ENCODE measurements around the gene ADGRF1.
"Not testable (repeated sequence)": the region's sequence is repeated elsewhere in the genome, so short reads cannot be mapped to it uniquely, and the experiment has no call there.

The ADGRF1 gene

DNA sequence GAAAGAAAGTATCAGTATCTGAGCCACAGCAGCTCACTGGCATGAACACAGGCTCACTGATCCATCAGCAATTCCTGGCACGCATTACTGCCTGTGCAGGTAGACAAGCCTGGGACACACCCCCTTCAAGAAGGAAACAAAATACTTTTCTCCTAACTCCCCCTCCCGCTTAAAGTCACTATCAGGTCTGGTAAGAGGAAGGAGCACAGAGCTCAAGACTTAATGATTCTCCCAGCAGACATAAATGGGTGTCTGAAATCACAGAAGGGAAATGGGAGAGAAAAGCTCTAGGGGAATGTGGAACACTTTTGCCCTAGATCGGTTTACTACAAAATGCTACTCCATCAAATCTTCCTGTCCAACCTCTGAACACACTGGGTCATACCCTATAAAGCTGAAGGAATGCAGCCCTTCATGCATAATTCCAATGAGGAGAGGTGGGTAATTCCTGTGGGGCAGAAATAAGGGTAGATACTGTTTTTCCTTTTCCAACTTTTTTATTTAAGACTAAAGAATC lies at the start of gene ADGRF1:
Gene ADGRF1 (minus strand): TSS at position 58 of the 517 bp plus-strand sequence. CDS start 13,271 bp downstream, outside the sequence.
- no peak for DNase-seq (ENCODE audit: low spot score)

DNA sequence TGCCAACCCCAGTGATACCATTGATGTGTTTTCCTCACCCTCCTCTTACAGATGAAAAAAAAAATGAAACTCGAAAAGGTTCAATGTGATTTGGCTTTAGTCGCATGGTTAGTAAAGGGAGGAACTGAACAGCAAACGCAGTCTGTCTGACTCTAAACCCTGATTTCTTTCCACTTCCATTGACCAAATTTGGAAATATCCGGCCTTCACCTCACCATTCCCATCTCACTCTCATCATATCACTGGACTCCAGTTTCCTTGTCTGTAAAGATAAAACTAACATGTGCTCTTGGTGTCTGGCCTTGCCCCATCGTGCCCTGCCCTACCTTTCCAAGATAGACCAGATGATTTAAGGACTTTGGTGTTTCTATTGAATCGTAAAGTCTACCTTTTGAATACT lies 48.7 kb upstream of the ADGRF1 start:
- DNase-seq (ENCODE audit: low spot score), result no peak

DNA sequence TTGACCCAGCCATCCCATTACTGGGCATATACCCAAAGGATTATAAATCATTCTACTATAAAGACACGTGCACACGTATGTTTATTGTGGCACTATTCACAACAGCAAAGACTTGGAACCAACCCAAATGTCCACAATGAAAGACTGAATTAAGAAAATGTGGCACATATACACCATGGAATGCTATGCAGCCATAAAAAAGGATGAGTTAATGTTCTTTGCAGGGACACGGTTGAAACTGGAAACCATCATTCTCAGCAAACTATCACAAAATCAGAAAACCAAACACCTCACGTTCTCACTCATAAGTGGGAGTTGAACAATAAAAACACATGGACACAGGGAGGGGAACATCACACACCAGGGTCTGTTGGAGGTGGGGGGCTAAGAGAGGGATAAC lies 47.3 kb upstream of the ADGRF1 start:
- DNase-seq (ENCODE audit: low spot score), result not testable (repeated sequence)

DNA sequence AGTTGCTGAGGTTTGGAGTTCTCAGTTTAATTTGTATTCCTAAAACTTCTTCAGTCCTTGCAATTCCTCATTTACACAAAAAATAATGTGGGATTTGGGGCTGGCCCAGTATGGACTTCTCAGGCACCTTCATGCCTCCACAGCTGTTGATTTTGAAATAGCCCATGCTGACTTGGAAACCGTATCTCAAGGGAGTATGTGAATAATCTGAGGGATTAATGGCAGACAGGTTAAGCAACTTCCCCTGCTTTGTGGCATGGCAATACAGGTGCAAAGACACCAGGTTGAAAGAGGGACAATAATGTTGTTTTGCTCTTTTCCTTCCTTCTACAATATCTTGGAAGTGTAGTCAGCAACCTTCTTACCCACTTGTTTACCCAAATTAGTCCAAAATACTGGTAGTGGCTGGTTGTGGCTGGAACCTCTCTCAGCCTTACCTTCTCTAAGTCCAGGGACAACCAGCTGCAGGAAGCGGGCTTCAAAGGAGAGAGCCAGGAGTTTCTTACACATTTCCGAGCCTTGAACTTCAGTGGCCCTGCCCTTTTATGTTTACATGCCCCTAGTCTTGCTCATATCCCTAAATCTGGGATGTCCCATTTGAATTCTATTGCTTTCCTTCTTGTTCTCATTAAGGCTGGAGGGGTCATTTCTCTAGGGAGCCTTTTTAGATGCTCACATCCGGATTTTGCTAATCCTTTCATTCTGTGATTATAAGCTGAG lies 44.1 kb upstream of the ADGRF1 start:
- no peak for DNase-seq (ENCODE audit: low spot score)

DNA sequence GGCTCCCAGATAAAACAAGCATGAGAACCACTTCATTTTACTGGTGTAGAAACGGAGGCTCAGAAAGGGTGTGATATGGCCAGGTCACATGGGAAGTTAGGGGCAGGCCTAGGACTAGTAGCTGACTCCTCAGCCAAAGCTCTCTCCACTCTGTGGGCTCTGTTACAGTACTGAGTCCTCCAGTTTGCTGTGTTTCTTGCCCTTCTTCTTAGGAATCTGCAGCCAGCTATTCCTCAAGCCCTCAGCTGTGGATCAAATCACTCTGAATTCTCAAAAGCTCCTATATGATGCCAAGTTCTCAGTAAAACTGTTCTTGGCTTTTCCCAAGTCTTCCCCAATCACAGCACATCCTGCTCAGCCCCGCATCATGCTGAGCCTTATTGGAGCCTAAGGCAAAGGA lies 42.5 kb upstream of the ADGRF1 start:
- no peak for DNase-seq (ENCODE audit: low spot score)

DNA sequence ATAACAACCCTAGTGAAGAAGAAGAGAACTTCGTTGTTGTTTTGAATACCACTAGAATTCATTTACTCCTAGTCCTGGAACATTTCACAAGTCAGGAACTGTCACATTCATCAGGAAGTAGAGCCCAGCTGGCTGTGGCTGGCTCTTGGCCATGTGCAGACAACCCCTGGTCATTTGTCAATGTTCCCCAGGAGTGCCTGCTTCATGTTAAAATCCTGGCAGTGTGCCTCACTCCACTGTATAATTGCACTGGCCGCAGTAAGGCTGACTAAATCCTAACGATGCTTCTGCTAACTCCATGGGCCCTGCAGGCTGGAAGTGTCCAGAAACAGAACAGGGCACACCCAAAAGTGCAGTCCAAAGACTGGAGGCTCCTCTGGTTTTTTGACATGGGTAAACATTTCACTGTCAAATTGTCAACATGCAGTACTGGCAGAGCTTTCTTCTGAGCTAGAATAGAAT lies 41.5 kb upstream of the ADGRF1 start:
- no peak for DNase-seq (ENCODE audit: low spot score)

DNA sequence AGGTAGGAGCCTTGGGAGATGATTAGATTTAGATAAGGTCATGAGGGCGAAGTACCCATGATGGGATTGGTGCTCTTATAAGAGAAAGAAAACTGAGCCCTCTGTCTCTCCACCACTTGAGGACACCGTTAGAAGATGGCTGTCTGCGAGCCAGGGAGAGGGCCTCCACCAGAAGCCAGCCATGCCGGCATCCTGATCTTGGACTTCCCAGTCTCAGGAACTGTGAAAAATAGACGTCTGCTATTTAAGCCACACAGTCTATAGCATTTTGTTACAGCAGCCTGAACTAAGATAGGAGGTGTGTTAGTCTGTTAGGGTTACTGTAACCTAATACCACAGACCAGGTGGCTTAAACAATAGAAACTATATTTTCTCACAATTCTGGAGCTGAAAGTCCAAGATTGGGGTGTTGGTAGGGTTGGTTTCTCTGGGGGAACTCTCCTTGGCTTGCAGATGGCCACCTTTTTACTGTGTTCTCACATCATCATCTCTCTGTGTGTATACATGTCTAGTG lies 38.0 kb upstream of the ADGRF1 start:
- DNase-seq (ENCODE audit: low spot score), result no peak

DNA sequence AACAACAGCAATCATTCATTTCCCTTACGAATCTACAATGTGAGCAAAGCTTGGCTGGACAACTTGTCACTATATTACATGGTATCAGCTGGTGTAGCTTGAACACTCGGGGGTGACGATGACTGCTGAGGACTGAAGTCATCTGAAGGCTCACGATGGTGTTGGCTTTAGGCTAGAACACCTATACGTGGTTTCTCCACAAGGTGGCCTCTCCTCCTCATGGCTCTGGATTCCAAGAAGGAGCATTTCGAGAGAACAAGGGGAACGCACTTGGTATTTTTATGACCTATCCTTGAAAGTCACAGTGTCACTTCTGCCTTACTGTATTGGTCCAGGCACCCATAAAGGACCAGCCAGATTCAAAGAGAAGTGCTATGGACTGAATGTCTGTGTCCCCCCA lies 37.5 kb upstream of the ADGRF1 start:
- DNase-seq (ENCODE audit: low spot score), result no peak

DNA sequence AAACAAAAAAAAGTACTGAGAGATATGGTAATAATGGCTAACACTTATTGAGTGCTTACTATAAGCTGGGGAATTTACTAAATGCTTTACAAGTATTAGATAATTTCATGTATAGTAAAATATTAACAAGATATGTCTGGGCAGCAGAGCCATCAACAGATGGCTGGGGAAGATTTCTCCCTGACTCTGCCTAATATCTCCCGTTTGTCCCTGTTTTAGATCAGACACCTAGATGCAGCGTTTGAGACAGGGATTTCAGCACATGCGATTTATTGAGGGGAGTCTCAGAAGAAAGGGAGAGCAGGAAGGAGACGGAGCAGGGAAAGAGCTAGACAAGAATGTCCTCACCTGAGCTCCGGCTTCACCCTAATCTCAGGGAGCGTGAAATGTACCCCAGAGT lies 36.9 kb upstream of the ADGRF1 start:
- DNase-seq (ENCODE audit: low spot score), result no peak

DNA sequence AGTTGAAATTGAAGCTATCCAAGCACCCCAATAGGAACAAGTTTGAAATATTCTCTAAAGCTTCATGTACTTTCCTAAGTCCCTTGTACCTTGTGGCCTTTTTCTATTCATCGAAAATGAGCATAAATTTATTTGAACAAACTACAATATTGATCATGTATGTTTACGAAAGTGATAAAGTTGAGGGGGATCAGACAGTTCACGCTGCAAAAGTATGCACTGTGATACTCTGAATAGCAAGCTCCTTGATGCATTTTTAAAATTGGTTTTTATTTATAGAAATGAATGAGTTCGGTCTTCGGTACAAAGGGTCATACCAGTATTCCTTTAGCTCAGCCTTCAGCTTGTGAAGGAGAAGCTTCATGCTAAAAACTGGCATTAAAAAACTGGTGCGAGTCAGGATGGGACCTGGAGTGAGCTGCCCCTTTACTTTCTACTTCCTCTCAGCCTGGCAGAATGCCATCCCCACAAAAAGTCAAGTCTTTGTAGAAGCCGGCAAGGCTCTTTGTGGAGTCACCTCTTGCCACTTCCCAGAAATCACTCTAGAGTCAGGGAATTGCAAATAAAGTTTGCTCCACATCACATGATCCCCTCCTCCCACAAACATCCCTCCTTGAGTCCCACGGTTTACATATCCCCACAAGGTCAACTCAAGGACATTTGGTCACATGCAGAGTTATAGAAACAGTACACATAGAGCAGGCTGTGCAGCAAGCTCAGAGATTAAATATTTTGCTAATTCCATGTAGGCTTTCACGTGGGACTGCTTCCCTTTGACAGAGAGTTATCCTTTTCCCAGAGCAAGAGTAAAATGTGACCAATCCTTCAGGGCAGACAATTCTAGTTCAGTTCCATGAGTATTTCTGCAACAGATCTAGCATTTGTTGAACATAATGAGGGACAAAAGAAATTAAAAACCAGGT lies 34.6 kb upstream of the ADGRF1 start:
- DNase-seq (ENCODE audit: low spot score), result peak; percentile 13

DNA sequence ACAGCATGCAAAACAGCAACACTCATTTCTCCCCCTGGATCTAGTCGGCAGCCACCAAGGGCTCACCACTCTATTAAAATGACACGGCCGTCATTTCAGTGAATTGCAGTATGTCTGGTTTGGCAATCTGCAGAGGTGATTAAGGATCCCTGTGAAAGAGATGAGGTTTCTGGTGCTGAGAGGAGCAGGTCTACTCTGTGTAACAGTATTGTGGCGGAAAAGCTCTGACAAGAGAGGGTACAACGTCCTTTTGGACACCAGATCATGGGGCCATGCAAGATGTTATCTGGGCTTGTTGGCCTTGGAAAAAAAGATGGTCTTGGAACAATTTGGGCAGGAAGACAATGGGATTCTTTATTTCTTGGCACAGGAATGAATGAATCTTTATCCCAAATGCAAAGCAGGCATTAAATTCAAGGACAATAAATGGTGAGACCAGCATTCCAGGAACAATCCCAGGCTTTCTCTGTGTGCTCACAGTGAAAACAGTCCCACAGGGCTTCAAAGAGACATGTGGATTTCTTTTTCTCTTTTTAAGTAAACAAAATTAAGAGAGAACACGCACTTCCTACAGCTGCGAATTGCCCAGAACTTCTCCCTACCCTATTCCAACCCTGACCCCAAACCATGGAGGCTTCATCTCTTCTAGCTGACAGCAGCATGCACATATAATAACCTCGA lies 33.7 kb upstream of the ADGRF1 start:
- peak; percentile 61 for DNase-seq (ENCODE audit: low spot score)

DNA sequence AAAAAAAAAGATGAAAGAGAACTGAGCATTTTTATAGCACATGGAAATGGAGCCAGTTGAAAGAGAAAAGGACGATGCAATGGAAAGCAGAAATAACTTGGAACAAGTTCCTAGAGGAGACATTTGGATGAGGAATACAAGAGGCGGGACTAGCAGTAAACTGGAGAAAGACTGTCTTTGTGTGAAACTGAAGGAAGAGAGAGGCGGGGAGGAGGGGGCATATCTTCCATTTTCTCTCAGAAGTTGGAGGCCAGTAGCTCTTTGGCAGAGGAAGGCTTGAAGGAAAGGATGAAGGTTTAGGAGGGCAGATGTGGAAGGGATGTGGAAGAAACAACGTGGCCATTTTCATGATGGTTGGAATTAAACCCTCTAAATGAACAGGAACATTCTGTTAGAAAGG lies 33.0 kb upstream of the ADGRF1 start:
- DNase-seq (ENCODE audit: low spot score), result no peak

DNA sequence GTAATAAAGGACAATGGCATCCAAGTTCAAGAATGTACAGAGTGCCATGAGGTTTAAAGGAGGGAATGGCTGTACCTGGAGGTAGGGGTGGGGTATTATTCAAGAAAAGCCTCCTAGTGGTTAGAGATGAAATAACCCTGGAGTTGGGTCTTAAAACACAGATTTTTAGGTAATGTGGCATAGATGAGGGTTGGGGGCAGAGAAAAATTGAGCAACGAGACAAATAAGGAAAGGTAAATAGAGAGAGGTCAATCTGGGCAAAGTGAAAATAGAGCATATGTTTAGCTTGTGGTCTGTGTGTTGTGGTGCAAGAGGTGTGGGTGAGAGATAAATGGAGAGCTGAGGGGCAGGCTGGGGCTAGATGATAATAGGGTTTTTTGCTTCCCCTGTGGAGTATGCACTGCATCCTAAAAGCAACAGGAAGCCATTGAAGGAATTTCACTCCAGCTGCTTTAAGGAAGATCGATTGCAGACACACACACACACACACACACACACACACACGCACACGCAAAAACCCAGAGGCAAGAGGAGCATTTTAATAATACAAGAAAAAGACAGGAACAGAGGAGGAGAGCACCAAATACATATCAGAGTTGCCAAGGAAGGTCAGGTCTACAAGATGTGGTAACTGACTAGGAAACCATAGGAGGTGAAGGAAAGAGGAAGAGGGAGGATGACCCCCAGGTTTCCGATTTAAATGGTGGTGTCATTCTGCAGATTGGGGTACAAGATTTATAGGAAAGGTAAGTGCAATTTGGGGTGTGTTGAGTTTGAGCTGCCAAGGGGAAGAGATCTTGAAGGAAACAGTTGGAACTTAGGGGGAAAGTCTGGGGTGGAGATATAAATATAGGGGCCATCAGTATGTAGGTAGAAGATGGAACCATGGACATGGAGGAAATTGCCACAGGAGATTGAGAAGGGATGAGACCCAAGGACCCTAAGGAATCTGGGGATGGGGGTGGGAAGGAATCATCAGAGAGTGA lies 31.3 kb upstream of the ADGRF1 start:
- DNase-seq (ENCODE audit: low spot score), result no peak

DNA sequence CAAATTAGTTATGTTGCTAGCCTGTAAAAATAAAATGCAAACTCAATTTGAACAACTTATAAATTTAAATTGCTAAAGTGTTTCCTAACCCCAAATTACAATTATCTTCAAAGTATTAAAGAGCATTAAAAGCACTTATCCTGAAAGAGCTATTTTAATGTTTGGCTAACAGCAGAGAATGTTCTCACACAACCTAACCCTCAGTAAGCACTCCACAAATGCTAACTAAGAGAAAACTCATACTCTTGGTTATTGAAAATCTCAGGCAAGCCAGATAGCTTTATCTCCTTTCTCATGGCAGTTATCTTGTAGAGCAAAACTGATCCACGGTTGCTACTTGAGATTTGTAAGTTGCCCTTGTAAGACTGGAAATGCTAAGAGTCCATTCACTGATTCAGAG lies 30.5 kb upstream of the ADGRF1 start:
- no peak for DNase-seq (ENCODE audit: low spot score)

DNA sequence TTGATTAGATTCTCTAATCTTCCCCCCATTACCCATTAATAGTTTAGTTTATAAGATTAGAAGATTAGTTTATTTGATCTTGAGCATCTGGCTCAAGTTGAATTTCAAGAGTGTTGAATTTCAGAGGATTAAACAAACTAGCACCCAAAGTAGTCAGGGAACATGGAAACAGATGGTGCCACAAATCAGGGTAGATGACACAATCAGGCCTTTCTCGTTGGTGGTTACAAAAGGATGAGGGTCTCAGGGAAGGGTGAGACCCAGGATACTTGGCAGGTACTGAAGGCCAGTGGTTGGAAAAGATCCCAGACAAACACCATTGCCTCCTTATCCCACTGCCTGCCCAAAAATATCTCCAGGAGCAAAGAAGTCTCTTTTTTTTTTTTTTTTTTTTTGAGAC lies 29.5 kb upstream of the ADGRF1 start:
- no peak for DNase-seq (ENCODE audit: low spot score)

DNA sequence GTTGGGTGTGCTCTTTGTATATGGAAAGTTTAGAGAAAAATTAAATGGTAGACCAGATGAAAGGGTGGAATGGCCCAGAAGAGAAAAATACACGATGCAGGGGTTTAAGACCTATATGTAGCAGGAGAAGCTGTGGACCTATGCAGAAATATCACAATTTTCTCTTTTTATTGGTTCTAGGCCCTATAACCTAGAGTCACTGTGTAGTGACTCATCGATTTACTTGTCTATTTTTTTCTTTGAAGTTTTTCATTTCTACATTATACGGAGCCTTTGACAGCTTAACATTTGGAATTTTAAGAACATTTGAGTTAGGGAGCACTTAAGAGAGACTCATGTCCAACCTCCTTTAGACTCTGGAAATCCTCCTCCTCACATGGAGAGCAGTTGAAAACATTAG lies 28.3 kb upstream of the ADGRF1 start:
- no peak for DNase-seq (ENCODE audit: low spot score)

DNA sequence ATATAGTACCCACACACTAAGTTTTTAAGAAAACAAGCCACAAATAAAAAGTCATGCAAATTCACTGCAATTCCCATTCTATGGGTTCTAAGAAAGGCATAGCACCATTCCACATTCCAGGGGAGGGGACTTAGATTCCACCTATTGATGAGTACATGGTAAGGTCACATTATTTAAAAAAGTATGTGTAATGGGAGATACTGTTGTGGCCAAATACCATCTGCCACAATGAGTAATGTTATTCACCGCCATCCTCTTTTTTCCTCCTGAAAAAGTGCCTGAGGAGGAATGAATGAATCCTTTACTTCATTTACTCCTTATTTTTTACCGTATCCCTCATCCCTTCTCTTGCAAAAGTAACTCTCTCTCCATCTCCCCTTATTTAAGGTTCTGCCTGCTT lies 27.0 kb upstream of the ADGRF1 start:
- DNase-seq (ENCODE audit: low spot score), result no peak

DNA sequence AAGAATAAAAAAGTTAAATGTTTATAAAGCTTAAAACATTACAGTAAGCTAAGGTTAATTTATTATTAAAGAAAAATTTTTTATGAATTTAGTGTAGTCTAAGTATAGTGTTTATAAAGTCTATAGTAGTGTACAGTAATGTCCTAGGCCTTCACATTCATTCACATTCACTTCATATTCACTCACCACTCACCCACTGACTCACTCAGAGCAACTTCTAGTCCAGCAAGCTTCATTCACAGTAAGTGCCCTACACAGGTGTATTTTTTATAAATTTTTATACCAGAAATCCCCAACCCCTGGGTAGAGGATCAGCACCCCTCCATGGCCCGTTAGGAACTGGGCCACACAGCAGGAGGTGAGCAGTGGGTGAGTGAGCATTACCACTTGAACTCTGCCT lies 24.3 kb upstream of the ADGRF1 start:
- no peak for DNase-seq (ENCODE audit: low spot score)

DNA sequence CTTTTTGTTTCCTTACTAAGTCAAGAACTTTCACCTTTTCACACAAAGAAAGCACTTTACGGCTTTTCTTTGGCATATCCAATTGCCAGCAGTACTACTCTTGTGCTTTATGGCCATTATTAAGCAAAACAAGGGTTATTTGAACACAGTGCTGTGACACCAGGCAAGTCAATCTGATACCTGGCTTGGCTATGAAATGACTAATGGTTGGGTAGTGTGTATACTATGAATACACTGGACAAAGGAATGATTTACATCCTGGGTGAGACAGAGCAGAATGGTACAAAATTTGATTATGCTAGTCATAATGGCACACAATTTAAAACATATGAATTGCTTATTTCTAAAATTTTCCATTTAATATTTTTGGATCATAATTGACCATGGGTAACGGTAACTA lies 22.1 kb upstream of the ADGRF1 start:
- DNase-seq (ENCODE audit: low spot score), result no peak

DNA sequence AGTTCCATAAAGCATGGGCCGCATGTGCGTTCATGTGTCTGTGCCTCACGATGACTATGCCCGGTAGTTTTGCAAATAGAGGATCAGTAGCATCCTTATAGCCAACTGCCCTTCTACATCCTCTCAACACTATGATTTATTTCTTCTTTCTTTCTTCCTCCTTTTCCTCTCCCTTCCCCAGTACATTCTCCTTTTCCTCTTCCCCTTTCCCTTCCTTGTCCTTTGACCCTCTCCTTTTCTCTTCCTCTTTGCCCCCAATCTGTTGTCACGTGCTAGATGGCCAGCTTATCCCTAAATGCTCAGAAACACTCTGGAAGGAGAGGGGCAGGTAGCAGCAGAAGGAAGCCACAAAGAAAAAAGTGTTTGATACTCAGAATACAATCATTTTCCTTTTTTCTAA lies 20.2 kb upstream of the ADGRF1 start:
- DNase-seq (ENCODE audit: low spot score), result no peak
